HG03025 (cell line): ENCODE results near the gene LCE1B.

ENCODE experiments used
- ATAC-seq: cut with Tn5 transposase; IDR thresholded peaks from one replicate; pipeline ENCODE4 v1.9.1; 2021; ENCODE audit warnings: mild to moderate bottlenecking, moderate library complexity; ENCODE audit not compliant: unreplicated experiment, low FRiP score

Gene LCE1B

DNA sequence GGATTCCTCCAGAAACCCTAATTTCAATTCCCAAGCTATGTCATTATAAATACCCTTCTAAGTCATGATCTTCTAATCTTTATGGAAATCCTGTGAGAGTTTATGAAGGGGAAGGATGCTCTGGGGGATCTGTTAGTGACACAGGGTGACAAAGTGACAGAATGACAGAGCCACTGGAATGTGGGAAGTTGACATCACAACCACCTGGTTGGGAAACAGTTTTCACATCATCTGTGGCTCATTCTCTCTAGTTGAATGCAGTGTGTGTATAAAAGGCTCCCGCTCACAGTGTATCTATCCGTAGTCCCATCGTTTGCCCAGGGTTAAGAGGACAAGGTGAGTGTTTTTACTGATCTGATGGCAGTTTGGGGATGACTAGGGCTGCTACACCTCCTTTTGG, 47.9 kb downstream of the LCE1B start, which contains the start of gene LCE7A:
LCE7A (plus strand) TSS at position 301 of the 400 bp plus-strand sequence. CDS start 702 bp downstream, outside the sequence.
- no peak for ATAC-seq

DNA sequence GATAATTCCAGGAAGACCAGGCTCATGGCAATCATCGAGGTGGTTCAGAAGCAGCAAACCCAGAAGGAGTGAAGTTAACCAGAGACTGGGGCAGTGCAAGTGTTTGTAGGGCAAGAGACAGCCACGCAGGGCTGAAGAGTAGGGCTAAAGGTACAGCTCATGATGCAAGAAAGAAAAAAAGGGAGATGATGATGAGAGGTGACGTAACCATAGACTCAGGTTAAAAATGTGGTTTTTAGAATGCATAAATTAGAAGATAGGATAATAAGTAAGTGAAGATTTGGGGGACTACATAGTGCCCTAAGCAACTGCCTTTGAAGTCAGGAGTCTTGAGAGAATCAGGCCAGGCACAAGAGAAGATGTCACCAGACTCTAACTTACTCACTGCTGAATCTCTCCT, 48.4 kb downstream of the LCE1B start:
- ATAC-seq = no peak

DNA sequence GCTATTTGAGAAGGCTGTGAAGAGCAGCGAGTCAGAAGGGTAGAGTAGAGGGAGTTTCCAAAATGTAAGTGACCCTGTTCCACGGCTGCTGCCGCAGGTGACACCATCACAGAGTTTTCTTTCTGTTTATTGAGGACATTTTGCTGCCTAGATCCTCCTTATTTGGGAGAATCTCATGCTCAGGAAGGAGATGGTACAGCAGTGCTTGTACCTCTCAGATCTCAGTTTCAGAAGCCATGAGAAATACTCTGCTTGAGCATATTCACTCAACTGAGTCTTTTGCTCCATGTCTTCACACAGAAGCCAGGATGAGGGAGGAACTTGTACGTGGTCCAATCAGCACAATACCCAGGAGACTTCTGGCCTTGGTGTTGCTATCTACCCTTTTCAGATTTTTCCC, 49.6 kb downstream of the LCE1B start:
- ATAC-seq = no peak
